ENCODE results near the gene MDK.

The MDK gene, protein sequence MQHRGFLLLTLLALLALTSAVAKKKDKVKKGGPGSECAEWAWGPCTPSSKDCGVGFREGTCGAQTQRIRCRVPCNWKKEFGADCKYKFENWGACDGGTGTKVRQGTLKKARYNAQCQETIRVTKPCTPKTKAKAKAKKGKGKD

DNA sequence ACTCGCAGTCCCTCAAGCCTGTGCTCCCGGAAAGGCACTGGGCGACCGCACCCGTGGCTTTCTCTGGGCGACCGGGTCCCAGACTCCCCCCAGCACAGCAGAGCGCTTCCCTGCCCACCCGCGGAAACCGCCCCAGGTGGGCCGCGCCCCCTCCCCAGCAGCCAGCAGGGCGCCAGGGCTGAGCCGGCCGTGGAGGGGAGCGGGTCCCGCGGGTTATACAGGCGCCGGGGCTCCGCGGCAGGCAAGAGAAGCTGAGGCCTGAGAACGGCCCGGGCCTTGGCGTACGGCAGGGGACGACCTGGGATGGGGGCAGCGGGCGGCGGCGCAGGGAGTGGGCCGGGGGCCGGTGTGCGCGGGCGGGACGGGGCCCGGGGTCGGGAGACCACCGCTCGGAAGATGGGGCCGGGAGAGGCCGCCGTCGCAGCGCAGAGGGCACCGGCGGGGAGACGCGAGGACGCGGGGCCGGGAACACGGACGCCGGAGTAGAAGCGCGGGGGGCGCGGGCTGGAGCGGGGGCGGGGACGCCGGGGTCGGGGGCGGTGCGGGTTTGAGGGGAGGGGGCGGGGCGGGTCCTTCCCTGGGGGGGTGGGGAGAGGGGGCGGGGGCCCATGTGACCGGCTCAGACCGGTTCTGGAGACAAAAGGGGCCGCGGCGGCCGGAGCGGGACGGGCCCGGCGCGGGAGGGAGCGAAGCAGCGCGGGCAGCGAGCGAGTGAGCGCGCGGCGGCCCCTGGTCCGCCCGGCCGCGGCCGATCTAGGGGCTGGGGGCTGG lies at the start of gene MDK:
MDK (plus strand) TSS at position 622 of the 771 bp plus-strand sequence. CDS start 389 bp downstream, outside the sequence.
- DNase-seq (ENCODE audit: low read depth in 2 of 3, low spot score in 1 of 3): no peak

DNA sequence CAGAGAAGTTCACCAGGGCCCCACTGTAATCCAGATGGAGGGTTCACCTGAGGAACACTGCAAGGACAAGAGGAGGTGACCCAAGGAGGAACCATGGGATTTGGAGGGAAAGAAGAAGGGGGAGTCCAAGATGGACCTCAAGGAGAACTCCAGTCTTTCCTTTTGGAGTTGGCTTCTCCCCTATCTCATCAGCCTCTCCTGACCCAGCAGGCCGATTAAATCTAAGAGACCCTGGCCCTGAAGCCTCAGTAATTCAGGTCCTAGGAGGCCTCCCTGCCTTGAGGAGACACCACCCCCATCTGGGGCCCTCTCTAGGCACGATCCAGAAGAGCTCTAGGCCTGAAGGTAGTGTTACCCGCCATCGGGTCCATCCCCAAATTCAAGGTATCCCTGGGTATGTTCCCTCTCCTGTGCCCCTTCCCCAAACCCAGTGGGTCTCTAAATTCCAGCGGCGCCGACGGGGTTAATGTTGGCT lies 49.3 kb upstream of the MDK start:
- DNase-seq (ENCODE audit: low read depth in 2 of 3, low spot score in 1 of 3): no peak

DNA sequence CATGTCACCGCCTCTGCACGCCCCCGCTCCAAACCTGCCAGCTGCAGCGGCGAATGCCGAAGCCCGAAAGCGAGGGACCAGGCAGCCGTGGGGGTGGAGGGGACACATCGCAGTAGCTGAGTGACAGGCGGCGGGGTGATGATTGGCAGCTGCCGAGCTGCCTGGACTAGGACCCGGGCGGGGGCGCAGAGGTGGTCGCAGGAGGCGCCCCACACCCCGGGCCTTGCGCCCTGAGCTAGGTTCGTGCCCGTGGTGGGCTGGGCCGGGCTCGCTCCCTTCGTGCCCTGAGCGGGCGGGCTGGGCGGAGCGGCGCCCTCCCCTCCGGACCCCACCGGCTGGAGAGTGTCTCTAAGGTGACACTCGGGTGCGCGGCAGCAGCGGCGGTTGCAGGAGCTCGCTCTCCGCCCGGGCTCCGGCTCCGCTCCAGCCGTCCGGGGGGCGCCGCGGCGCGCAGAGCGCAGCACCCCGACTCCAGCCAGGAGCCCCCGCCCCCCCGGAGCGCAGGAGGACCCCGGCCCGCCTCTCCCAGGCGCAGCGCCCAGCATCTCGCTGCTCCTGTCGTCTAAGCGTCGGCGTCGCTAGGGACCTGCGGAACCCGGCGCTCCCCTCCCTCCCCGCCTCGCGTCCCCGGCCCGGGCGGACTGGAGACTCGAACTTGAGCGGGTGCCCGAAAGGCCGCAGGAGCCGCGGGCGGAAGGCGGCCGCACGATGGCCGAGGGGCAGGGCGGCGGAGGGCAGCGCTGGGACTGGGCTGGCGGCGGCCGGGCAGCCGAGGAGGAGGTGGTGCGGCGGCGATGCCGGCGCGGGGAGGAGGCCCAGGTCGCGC lies 48.7 kb upstream of the MDK start:
- no peak for DNase-seq (ENCODE audit: low read depth in 2 of 3, low spot score in 1 of 3)

DNA sequence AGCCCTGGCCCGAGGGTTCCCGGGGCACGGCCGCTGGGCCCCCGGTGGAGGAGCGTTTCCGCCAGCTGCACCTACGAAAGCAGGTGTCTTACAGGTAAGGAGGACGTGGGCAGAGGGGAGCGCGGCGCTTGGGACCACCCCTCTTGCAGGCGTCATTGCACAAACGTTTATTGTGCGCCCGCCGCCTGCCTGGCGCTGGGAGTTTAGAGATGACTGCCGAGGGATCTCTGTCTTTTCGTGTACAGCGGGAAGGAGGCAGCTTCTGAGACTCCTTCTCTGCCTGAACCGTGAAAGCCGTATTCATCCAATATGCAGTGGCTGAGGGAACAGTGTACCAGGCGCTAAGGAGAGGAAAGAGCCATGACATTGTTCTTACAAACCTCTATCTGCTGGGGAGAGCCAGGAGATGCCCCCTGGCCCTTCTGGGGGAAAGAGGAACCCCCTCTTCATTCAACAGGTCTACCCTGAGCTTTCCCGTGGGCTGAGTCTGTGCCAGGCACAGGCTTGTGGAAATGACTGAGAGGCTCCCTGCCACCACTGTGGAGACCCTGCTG lies 48.0 kb upstream of the MDK start:
- DNase-seq (ENCODE audit: low read depth in 2 of 3, low spot score in 1 of 3): no peak

DNA sequence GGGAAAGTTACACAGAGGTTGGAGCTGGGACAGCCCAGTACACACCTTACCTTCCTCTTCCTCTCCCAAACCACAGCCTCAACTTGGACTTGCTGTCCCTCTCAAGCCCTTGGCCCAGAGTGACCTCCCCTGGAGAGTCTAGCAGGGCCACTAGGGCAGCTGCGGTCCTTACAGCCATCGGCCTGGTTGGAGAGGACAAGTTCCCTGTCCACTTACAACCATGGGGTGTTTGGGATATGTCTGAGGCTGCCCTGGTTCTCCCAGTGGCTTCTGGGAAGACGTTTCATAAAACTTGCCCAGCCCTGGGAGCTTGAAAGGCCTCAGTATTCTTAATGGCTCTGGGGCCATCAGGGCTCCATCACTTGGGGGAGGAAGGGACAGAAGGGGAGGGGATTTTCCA lies 47.3 kb upstream of the MDK start:
- no peak for DNase-seq (ENCODE audit: low read depth in 2 of 3, low spot score in 1 of 3)

DNA sequence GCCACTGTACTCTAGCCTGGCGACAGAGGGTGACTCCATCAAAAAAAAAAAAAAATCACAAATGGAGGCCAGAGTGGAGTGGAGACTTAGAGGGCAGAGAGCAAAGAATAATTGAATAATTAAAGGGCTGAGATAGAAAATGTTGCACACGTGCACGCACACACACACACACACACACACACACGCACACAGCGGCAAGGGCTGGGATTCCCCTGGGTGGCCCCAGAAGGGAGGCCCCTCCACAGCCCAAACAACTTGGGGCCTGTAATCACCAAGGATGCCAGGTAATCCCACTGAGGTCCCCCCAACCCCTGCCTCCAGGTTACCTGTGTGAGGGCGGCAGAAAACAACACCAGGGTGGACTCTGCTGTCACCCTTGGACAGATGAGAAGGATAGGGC lies 46.2 kb upstream of the MDK start:
- DNase-seq (ENCODE audit: low read depth in 2 of 3, low spot score in 1 of 3): no peak

DNA sequence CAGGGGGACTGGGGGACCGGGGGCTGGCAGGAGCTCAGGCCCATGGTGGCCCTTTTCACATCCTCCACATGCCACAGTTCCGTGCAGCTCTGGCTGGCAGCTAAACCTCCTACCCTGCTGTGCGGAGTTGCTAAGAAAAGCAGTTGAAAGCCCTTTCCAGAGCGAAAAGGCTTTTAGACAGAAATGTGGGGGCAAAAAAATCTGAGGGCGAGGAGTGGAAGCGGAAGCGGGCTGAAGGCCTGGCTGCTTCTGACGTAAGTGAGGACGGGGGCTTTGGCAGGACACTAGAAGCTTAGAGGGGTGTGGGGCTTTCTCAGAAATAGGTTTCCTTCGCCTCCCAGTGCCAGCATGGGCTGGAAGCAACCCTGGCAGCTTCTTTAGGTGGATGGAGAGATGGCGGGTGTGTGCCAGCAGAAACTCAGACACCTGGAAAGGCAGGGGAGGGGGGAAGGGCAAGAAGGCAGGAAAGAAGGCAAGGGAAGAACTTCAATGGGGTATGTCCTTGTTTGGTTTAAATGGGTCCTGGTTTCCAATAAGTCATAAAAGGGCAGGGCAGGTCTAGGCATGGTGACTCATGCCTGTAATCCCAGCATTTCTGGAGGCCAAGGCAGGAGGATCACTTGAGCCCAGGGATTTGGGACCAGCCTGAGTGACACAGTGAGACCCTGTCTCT lies 45.4 kb upstream of the MDK start:
- no peak for DNase-seq (ENCODE audit: low read depth in 2 of 3, low spot score in 1 of 3)

DNA sequence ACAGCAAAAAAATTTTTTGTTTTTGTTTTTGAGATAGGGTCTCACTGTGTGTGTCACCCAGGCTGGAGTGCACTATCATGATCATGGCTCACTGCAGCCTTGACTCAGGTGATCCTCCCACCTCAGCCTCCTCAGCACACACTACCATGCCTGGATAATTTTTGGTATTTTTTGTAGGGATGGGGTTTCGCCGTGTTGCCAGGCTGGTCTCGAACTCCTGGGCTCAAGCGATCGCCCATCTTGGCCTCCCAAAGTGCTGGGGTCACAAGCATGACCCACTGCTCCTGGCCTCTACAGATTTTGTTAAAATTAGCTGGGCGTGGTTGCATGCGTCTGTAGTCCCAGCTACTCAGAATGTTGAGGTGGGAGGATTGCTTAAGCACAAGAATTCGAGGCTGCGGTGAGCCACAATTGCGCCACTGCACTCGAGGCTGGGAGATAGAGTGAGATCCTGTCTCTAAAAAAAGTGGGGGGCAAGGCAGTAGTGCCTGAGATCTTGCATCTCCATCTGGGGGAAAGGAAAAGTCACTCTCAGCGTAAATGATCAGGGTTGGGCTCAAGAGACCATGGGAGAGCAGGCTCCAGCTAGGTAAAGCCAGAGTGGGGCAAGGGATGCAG lies 44.8 kb upstream of the MDK start:
- DNase-seq (ENCODE audit: low read depth in 2 of 3, low spot score in 1 of 3): no peak

DNA sequence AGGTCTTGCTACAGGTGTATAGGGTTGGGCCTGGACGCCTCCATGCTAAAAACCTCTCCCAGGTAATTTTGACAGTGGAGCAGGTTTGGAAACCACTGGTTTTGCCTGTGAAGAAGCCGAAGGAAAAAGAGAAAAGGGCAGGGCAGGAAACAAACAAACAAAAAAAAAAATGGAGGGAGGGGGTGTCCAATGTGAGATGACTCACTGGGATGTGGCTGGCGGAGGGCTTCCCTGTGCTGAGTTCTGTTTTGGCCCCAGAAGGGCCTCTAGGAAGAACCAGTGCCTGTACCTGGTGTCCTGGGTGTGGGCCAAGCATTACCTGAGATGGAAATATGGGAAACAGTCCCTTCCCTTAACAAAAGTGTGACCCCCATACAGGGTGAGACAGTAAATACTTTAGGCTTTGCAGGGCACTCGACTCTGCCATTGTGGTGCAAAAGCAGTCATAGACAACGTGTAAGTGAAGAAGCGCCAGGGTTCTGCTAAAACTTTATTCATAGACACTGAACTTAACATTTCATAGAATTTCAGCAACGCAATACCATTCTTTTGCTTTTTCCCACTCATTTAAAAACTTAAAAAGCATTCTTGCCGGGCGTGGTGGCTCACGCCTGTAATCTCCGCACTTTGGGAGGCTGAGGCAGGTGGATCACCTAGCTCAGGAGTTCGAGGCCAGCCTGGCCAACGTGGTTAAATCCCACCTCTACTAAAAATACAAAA lies 43.7 kb upstream of the MDK start:
- DNase-seq (ENCODE audit: low read depth in 2 of 3, low spot score in 1 of 3): no peak

DNA sequence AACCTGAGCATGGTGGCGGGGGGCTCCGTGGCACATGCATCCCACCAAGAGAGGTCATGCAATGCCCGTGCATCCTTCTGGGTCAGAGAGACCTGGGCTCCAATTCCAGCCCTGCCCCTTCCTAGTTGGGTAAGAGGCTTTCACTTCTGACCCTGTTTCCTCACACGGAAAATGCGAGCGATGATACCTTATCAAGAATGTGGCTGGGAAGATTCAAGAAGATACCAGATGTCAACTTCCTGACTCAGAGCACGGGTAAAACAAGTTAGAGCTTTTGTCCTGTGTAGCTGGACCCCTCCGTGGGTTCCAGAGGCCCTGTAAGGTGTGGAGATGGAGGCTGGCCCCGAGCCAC lies 42.9 kb upstream of the MDK start:
- no peak for DNase-seq (ENCODE audit: low read depth in 2 of 3, low spot score in 1 of 3)

DNA sequence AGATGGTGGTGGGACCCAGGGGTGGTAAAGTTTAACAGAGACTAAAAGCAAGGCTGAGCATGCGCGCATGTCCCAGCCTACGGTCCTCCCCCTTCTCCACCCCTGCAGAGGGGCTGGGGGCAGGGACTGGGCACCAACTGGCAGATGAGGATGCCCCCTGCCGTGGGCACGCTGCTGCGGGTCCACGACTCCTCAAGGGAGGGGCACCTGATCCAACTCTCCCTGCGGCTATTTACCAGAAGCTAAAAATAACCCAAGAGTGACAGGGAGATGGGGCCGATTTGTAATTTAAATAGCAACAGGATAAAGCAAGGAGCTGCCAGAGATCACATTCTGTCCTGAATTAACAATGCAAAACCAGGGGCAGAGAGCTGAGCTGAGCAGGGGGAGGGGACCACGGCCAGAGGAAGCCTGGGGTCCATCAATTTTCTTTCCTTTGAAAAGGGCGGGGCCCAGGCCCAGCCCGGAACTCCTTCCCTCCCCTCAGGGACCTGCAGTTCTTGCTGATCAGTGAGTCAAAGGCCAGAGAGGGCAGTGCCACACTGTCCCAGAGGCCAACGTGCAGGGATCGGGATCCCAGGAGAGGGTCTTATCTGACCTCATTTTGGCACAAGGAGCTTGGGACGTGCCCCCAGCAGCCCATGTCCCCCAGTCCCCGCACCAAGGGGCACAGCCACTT lies 42.3 kb upstream of the MDK start:
- DNase-seq (ENCODE audit: low read depth in 2 of 3, low spot score in 1 of 3): no peak

DNA sequence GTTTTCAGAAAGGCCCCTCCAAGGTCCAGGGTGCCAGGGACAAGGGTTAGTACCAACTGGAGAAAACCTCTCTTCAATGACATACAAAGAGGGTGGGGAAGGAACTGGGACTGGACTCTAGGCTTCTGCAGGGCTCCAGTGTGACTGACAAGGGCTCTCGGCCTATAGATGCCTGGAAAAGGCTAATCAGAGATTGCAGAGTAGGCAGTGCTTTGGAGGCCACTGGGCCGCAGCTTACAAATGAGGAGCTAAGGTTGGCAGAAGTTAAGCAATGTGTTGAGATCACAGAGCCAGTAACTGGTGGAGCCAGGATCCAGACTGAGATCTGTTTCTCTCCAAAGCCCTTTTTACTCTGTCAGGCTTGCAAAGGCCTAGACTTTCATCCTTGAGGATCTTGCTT lies 41.7 kb upstream of the MDK start:
- no peak for DNase-seq (ENCODE audit: low read depth in 2 of 3, low spot score in 1 of 3)

DNA sequence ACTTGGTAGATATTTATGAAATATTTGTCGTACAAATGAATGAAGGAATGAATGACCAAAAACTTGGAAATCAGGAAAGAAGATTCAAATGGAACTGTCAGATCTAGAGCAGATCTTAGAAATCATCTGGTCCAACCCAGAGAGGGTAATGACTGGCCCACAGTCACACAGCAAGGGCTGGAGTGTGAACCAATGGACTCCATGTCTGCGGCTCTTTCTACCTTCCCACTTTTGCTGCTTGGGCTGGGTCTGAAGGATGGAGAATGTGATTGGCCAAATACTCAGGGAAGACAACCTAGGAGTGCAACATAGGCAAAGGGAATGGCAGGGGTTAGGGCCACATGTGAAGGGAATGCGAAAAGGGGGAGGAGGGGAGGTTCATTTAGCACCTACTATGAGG lies 40.0 kb upstream of the MDK start:
- no peak for DNase-seq (ENCODE audit: low read depth in 2 of 3, low spot score in 1 of 3)

DNA sequence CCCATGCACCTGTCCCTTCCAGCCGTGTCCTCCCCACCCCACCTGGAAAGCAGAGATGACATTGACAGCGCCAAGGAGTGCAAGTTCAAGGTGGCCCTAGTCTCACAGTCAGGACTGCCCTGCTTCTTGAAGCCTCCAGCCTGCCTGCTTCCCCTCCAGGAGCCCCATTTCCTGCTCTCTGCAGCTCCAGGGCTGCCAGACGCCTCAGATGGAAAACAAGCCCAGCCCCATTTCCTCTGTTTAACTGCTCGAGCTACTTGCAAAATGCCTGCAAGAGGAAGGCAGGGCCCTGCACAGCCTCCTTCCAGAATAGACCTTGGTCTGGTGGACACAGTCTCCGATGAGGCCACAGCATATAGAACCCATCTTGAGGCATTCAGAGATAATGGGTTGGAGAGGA lies 39.2 kb upstream of the MDK start:
- DNase-seq (ENCODE audit: low read depth in 2 of 3, low spot score in 1 of 3): no peak

DNA sequence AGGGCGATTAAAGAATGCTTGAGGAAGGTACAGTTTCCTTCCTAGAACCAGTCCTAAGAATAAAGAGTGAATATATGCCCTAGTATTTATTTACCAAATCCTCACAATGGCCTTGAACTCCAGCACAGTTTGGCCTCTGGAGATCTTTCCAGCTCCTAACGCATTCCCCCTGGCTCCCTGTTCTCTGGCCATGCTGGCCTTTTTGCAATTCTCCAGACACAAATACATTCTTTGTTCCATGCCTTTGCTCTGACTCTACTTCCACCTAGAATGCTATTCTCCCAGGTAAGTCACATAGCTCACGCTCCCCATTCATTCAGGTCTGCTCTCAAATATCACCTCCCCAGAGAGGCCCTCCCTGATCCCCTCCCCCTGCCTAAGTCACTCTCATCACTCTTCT lies 37.9 kb upstream of the MDK start:
- DNase-seq (ENCODE audit: low read depth in 2 of 3, low spot score in 1 of 3): no peak

DNA sequence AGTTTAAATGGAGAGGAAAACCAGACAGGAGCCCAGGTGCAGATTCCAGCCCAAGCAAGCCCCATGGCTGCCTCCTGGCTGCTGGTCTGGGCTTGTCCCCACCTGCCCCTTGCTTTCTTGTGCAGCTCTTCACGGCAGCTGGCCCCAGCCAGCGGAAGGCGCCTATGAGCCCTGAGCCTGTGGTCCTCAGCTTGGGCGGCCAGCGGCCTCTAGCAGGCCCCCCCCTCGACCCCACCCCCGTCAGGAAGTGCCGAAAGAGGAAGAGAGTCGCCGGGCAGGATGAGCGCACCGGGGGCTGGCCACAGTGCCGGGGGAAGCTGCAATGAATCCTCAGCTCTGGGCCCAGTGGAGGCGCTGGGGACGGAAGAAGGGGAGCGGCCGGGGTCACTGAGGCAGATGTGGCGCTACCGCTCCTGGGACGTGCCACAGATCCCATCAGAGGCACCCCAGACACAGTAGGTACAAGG lies 36.3 kb upstream of the MDK start:
- no peak for DNase-seq (ENCODE audit: low read depth in 2 of 3, low spot score in 1 of 3)

DNA sequence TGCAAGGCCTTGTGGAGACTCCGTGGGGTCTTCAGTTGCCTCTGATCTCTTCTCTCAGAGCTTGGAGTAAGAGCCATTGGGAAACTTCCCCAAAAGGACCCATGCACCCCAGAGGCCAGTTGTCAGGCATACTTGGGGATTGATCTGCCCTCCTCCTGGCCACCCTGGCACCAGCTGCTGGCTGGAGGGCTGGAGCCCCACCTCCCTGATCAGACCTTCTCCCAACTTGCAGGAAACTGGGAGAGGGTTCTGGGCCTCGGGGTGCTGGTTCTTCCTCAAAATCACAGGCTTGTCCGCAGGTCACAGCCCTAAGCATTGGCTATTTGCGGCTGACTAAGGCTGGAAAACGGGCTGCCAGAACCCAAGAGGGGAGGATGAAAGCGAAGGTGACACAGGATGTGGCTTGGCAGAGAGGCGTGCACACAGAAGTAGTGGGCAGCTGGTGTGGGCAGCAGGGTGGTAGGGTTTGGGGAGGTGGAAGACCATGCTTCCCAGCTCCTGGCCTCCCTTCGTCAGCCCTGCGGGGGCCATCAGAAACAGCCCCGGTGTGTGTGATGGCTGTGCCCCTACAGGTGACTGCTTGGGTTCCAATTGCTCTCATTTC lies 35.5 kb upstream of the MDK start:
- DNase-seq (ENCODE audit: low read depth in 2 of 3, low spot score in 1 of 3): no peak

DNA sequence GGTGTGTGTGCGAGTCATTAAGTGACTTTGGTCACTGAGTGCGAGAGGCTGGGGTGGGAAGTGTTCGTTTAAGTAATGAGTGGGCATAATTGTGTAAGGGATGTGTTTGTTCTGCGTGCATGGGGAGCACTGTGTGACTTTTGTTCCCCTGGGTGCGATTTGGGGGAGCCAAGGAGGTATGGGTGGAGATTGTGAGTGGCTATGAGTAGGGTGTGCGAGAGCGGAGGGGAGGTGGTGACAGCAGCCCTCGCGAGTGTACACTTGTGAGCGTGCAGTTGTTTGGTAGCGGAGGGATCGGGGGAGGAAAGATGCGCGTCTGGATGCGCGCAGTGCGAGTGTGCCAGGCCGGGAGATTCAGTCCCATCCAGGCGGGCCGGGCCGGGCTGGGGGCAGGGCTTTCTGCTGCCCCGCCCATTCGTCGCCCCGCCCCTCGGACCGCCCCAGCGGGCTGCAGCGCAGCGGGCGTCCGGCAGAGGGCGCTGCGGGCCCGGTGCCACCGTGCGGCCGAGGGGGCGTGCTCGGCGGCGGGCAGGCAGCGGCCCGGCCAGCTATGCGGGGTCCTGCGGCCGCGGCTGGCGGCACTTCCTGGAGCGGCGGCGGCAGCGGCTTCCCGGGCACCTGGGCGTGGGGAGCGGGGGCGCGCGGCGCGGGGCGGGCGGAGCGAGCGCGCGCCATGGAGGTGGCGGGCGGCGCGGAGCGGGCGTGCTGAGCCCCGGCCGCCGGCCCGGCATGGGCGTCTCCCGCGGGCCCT lies 34.4 kb upstream of the MDK start, which contains the start of gene DGKZ:
DGKZ (plus strand) TSS at position 578 of the 751 bp plus-strand sequence. CDS start 197 bp downstream, outside the sequence.
- peak; percentile 75 to 84 (median 79) for DNase-seq (ENCODE audit: low read depth in 2 of 3, low spot score in 1 of 3)

Data from stimulated activated CD4-positive, alpha-beta T cell treated with anti-CD3 and anti-CD28 coated beads, Interleukin-12 subunit alpha, Interleukin-12 subunit beta, amount 100 ng/mL, for 48 hours (primary cell).